ENCODE measurements around the gene RALGAPA1. TPM values are rescaled to one million over a fixed set of nuclear protein-coding genes. Genes with fewer than 3 reads are reported as not detected.
A peak's percentile ranks its signal among the peaks of the same experiment; 100 is the strongest.

Gene RALGAPA1
- total and polyA plus RNA-seq, 2 donors from 2014 or later = 13.3 to 78.7 TPM

- no peak for FAIRE-seq
- H3K9ac ChIP-seq (ENCODE audit: low read length in 3 of 3) = peak overlapping the region in 1 of 3 donors; percentile 65
Observed at GRCh38 chr14:35809597-35809996, 502 bp upstream of the RALGAPA1 start.

DNA sequence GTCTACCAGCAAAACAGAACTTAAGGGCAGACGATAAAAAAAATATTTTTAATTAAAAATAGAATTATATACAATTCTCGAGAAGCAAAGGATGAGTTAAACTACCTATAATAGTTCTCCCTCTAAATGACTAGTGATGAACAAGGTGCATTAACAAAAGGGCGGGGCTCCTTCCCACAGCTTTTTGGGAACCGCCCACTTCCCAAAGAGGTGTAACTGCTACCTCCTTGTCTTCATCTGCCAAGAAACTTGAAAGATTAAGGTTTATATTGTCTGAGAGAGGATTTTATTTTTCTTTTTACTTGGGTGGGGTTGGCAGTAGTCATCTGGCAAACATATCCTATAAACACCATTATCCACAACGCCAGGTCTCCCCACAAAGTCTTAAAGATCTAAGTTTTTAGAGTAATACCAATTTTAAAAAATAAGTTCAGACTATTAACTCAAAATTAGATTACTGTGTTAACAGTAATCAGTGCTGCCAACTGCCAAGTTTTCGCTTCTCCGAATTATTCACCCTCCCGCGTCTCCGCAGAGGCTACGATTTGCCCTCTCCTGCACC is 938 bp downstream of the RALGAPA1 start:
- peak overlapping the region in 2 of 3 donors; percentile 41 to 70 for H3K9ac ChIP-seq (ENCODE audit: low read length in 3 of 3)
- FAIRE-seq (no peak), DNase-seq (peak in 3 of 5 donors; percentile 17 to 68 (median 43))
- peak overlapping the region; percentile 61 to 85 (median 71) for H3K4me3 ChIP-seq (ENCODE audit: low read length in 3 of 3)
- peaks cover 0 to 6% (median 0%) of the 10 kb centered on the region in 3 donors for H3K4me1 ChIP-seq (ENCODE audit: control insufficient read depth in 2 of 3, insufficient read depth in 2 of 3, low read depth in 1 of 3, low read length in 3 of 3)
- H3K27ac ChIP-seq (ENCODE audit: low read depth in 2 of 2, low read length in 2 of 2) = peak overlapping the region; percentile 32 to 52
- H3K9me3 ChIP-seq (ENCODE audit: control insufficient read depth in 2 of 3, insufficient read depth in 1 of 3, low read length in 3 of 3) = no peaks in the 10 kb centered on the region
- TF ChIP-seq, protein P1, sequence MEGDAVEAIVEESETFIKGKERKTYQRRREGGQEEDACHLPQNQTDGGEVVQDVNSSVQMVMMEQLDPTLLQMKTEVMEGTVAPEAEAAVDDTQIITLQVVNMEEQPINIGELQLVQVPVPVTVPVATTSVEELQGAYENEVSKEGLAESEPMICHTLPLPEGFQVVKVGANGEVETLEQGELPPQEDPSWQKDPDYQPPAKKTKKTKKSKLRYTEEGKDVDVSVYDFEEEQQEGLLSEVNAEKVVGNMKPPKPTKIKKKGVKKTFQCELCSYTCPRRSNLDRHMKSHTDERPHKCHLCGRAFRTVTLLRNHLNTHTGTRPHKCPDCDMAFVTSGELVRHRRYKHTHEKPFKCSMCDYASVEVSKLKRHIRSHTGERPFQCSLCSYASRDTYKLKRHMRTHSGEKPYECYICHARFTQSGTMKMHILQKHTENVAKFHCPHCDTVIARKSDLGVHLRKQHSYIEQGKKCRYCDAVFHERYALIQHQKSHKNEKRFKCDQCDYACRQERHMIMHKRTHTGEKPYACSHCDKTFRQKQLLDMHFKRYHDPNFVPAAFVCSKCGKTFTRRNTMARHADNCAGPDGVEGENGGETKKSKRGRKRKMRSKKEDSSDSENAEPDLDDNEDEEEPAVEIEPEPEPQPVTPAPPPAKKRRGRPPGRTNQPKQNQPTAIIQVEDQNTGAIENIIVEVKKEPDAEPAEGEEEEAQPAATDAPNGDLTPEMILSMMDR (IDR thresholded peaks at IDR 0.05; ENCODE audit: borderline replicate concordance, extremely low read depth, insufficient read depth) = no peak
- no peaks in the 10 kb centered on the region for H3K36me3 ChIP-seq (ENCODE audit: control insufficient read depth in 2 of 3, insufficient read depth in 3 of 3, low read length in 3 of 3)
- H3K27me3 ChIP-seq (ENCODE audit: control insufficient read depth, insufficient read depth, low read length) = no peaks in the 10 kb centered on the region
- intact Hi-C loops (cut with DNase I) = no loop called here

More at GRCh38 chr14:35809597-35809996, 502 bp upstream of the RALGAPA1 start:
- Histone ChIP-seq H3K4me3 (ENCODE audit: low read length in 3 of 3) (peak overlapping the region; percentile 25 to 85 (median 78)), H3K9me3 (ENCODE audit: control insufficient read depth in 2 of 3, insufficient read depth in 1 of 3, low read length in 3 of 3) (no peaks in the 10 kb centered on the region), H3K4me1 (ENCODE audit: control insufficient read depth in 2 of 3, insufficient read depth in 2 of 3, low read depth in 1 of 3, low read length in 3 of 3) (peaks cover 0 to 6% (median 0%) of the 10 kb centered on the region in 3 donors), H3K27me3 (ENCODE audit: control insufficient read depth, insufficient read depth, low read length) (no peaks in the 10 kb centered on the region), H3K36me3 (ENCODE audit: control insufficient read depth in 2 of 3, insufficient read depth in 3 of 3, low read length in 3 of 3) (no peaks in the 10 kb centered on the region), H3K27ac (ENCODE audit: low read depth in 2 of 2, low read length in 2 of 2) (peak overlapping the region; percentile 32 to 52)
- DNase-seq = no peak
- intact Hi-C loops (cut with DNase I) = no loop called here
- TF ChIP-seq, protein P1 (IDR thresholded peaks at IDR 0.05; ENCODE audit: borderline replicate concordance, extremely low read depth, insufficient read depth) = no peak

DNA sequence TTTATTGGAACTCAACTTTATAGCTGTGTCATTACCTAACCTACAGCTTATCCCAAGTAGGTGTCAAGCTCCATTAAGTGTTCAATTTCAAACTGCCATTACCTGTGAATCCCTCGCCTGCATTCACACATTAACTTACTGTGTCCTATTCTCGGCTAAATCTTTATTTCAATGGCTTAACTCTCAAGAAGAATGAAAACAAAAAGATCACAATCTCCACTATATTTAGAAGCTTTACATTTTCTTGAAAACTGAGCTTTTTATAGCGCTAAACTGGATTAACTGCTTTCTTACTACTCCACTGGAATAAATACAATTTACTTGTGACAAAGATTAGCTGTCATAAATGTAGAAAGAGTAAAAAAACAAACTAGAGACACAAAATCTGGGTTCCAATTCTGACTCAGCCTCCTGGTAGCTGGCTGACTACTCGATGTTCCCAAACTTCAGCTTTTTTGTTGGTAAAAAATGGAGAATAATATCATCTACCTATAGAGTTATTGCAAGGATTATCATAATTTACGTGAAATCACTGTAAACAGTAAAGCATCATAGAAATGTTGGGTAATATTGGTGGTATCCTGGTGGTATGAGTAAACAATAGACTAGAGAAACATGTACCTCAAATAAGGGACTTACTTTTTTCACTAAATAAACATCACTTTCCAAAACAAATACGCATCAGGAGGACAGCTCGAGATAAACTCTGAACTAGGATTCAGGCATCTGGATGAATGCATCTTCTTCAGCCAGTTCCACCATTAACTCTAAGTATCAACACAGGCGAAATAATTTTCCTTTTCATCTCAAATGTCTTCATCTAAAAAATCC is 1.7 kb downstream of the RALGAPA1 start:
- H3K36me3 ChIP-seq (ENCODE audit: control insufficient read depth in 2 of 3, insufficient read depth in 3 of 3, low read length in 3 of 3) = no peaks in the 10 kb centered on the region
- DNase-seq (peak in 1 of 5 donors; percentile 13), FAIRE-seq (no peak)
- TF ChIP-seq, protein P1 (IDR thresholded peaks at IDR 0.05; ENCODE audit: borderline replicate concordance, extremely low read depth, insufficient read depth) = no peak
- intact Hi-C loops (cut with DNase I) = no loop called here
- H3K9me3 ChIP-seq (ENCODE audit: control insufficient read depth in 2 of 3, insufficient read depth in 1 of 3, low read length in 3 of 3) = no peaks in the 10 kb centered on the region
- H3K27ac ChIP-seq (ENCODE audit: low read depth in 2 of 2, low read length in 2 of 2) = no peak overlapping the region
- no peak overlapping the region for H3K9ac ChIP-seq (ENCODE audit: low read length in 3 of 3)
- H3K4me1 ChIP-seq (ENCODE audit: control insufficient read depth in 2 of 3, insufficient read depth in 2 of 3, low read depth in 1 of 3, low read length in 3 of 3) = peaks cover 0 to 6% (median 0%) of the 10 kb centered on the region in 3 donors
- H3K27me3 ChIP-seq (ENCODE audit: control insufficient read depth, insufficient read depth, low read length) = no peaks in the 10 kb centered on the region
- H3K4me3 ChIP-seq (ENCODE audit: low read length in 3 of 3) = peak overlapping the region; percentile 61 to 85 (median 71)
